ENCODE data around the gene LGR6. TPM values are rescaled to one million over a fixed set of nuclear protein-coding genes. Genes with fewer than 3 reads are reported as not detected.

Gene LGR6
- total RNA-seq, 1 experiment from 2014 or later: 0.08 TPM

DNA sequence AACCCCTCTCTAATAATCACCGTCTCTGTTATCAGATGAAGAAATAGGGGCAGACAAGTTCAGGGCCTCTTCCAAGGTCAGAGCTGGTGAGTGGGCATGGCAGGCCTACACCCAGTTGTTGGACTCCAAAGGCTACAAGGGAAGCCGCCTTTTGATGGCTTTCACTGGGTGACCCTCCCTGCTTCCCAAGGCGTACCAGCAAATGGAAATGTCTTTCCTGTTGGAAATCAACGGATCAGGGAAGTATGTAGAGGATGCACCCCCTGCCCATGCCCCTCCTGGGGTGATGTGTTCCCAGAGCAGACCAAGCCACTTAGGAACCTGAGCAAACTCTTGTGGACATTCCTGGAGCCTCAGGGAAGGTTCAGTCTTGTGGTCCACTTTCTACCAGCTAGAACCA lies 47.4 kb downstream of the LGR6 start:
- TF ChIP-seq POLR2AphosphoS5 (IDR thresholded peaks at IDR 0.05; ENCODE audit: low read depth, low read length): no peak
- TF ChIP-seq TCF7L2 (IDR thresholded peaks at IDR 0.05; ENCODE audit: low read depth, low read length): no peak
- TF ChIP-seq, protein P1, sequence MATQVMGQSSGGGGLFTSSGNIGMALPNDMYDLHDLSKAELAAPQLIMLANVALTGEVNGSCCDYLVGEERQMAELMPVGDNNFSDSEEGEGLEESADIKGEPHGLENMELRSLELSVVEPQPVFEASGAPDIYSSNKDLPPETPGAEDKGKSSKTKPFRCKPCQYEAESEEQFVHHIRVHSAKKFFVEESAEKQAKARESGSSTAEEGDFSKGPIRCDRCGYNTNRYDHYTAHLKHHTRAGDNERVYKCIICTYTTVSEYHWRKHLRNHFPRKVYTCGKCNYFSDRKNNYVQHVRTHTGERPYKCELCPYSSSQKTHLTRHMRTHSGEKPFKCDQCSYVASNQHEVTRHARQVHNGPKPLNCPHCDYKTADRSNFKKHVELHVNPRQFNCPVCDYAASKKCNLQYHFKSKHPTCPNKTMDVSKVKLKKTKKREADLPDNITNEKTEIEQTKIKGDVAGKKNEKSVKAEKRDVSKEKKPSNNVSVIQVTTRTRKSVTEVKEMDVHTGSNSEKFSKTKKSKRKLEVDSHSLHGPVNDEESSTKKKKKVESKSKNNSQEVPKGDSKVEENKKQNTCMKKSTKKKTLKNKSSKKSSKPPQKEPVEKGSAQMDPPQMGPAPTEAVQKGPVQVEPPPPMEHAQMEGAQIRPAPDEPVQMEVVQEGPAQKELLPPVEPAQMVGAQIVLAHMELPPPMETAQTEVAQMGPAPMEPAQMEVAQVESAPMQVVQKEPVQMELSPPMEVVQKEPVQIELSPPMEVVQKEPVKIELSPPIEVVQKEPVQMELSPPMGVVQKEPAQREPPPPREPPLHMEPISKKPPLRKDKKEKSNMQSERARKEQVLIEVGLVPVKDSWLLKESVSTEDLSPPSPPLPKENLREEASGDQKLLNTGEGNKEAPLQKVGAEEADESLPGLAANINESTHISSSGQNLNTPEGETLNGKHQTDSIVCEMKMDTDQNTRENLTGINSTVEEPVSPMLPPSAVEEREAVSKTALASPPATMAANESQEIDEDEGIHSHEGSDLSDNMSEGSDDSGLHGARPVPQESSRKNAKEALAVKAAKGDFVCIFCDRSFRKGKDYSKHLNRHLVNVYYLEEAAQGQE (IDR thresholded peaks at IDR 0.05; ENCODE audit: insufficient read depth in 1 of 2, low read depth in 2 of 2, low read length in 1 of 2): no peak
- TF ChIP-seq, protein P2, sequence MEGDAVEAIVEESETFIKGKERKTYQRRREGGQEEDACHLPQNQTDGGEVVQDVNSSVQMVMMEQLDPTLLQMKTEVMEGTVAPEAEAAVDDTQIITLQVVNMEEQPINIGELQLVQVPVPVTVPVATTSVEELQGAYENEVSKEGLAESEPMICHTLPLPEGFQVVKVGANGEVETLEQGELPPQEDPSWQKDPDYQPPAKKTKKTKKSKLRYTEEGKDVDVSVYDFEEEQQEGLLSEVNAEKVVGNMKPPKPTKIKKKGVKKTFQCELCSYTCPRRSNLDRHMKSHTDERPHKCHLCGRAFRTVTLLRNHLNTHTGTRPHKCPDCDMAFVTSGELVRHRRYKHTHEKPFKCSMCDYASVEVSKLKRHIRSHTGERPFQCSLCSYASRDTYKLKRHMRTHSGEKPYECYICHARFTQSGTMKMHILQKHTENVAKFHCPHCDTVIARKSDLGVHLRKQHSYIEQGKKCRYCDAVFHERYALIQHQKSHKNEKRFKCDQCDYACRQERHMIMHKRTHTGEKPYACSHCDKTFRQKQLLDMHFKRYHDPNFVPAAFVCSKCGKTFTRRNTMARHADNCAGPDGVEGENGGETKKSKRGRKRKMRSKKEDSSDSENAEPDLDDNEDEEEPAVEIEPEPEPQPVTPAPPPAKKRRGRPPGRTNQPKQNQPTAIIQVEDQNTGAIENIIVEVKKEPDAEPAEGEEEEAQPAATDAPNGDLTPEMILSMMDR (IDR thresholded peaks at IDR 0.05): no peak
- no peak for TF ChIP-seq SIN3A (IDR thresholded peaks at IDR 0.05; ENCODE audit: borderline replicate concordance, insufficient read depth, low read depth, low read length)
- no peak overlapping the region for H3K27ac ChIP-seq (ENCODE audit: low read length)
- no peaks in the 10 kb centered on the region for H3K27me3 ChIP-seq (ENCODE audit: control insufficient read depth, insufficient read depth, low read length)
- POLR2A ChIA-PET: no interaction called here
- no peaks in the 10 kb centered on the region for H3K9me3 ChIP-seq (ENCODE audit: control insufficient read depth, insufficient read depth, low read depth, low read length)
- H3K36me3 ChIP-seq (ENCODE audit: control insufficient read depth, insufficient read depth, low read length): no peaks in the 10 kb centered on the region
- in situ Hi-C loops (cut with HindIII; ENCODE audit: low pct_unique_long_range_greater_than_20kb, low sequenced_read_pairs): no loop called here
- H3K4me1 ChIP-seq (ENCODE audit: control insufficient read depth, insufficient read depth, low read length): peaks cover 15% of the 10 kb centered on the region
- no peak overlapping the region for H3K4me3 ChIP-seq (ENCODE audit: low read depth in 2 of 2, low read length in 2 of 2)
- no TSS peak for BruUV-seq (replicated peaks)
- CTCF ChIA-PET: no interaction called here
- no peak for DNase-seq (ENCODE audit: low read depth, low spot score)
- intact Hi-C loops (cut with micrococcal nuclease; ENCODE audit: unreplicated experiment): no loop called here
- ATAC-seq: no peak

DNA sequence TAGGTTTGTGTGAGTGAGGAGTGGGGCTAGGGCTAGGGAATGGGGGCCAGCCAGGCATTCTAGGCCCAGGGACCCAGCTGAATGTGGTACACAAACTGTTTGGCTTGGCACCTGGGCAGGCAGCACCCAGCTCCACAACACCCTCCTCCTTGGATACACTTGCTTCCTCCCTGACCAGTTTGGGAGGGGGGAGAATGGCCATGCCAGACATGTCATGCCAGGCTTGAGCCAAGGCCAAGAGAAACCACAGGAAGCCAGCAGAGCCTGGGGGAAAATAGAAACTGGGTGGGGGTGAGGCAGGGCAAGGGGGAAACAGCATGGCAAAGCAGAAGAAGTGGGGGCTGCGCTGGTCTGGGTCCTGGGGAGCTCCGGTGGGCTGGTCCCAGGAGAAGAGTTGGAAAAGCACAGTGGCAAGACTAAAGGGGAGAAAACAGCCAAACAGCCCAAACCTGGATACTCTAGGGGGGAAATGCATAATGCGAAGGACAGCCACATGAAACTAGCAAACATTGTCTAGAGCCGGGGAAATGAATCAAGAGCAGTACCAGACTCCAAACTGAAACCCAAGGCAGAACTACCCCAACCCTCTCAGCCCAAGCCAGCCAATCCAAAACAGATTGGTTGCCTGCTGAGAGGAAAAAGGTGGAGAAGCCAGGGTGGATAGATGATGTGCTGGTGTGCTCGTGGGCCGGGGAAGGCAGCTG lies 47.9 kb downstream of the LGR6 start:
- ChIA-PET POLR2A (no interaction called here), CTCF (no interaction called here)
- no peak for ATAC-seq
- H3K4me3 ChIP-seq (ENCODE audit: low read depth in 2 of 2, low read length in 2 of 2): no peak overlapping the region
- intact Hi-C loops (cut with micrococcal nuclease; ENCODE audit: unreplicated experiment): no loop called here
- H3K27me3 ChIP-seq (ENCODE audit: control insufficient read depth, insufficient read depth, low read length): no peaks in the 10 kb centered on the region
- in situ Hi-C loops (cut with HindIII; ENCODE audit: low pct_unique_long_range_greater_than_20kb, low sequenced_read_pairs): no loop called here
- TF ChIP-seq POLR2AphosphoS5 (IDR thresholded peaks at IDR 0.05; ENCODE audit: low read depth, low read length) (no peak), SIN3A (IDR thresholded peaks at IDR 0.05; ENCODE audit: borderline replicate concordance, insufficient read depth, low read depth, low read length) (no peak), TCF7L2 (IDR thresholded peaks at IDR 0.05; ENCODE audit: low read depth, low read length) (no peak)
- TF ChIP-seq, protein P2 (IDR thresholded peaks at IDR 0.05): no peak
- TF ChIP-seq, protein P1 (IDR thresholded peaks at IDR 0.05; ENCODE audit: insufficient read depth in 1 of 2, low read depth in 2 of 2, low read length in 1 of 2): no peak
- DNase-seq (ENCODE audit: low read depth, low spot score): no peak
- no TSS peak for BruUV-seq (replicated peaks)
- H3K4me1 ChIP-seq (ENCODE audit: control insufficient read depth, insufficient read depth, low read length): peaks cover 9% of the 10 kb centered on the region
- H3K9me3 ChIP-seq (ENCODE audit: control insufficient read depth, insufficient read depth, low read depth, low read length): no peaks in the 10 kb centered on the region
- no peaks in the 10 kb centered on the region for H3K36me3 ChIP-seq (ENCODE audit: control insufficient read depth, insufficient read depth, low read length)
- no peak overlapping the region for H3K27ac ChIP-seq (ENCODE audit: low read length)

All from Panc1 (cell line).